ENCODE data around the gene GALNT7. TPM values are rescaled to one million over a fixed set of nuclear protein-coding genes. Genes with fewer than 3 reads are reported as not detected.
A peak's percentile ranks its signal among the peaks of the same experiment; 100 is the strongest.

The GALNT7 gene
- total RNA-seq, 1 experiment from 2014 or later, result 16.8 TPM

- CTCF ChIA-PET, result interaction anchor here (2.6 kb wide), 1 partner anchor 245 kb away, joined by 25 read pairs; no protein-coding TSS in a partner anchor
- Histone ChIP-seq H3K4me3 (ENCODE audit: low read depth, low read length) (no peak overlapping the region), H3K9me3 (no peaks in the 10 kb centered on the region), H3K36me3 (ENCODE audit: control insufficient read depth, insufficient read depth, low read length) (no peaks in the 10 kb centered on the region), H3K27me3 (replicated peaks; ENCODE audit: control insufficient read depth, insufficient read depth, low read length) (no peaks in the 10 kb centered on the region), H3K4me1 (0 out of 2 replicates have a peak, but pooled peaks cover 2% of the 10 kb centered on the region)
- TF ChIP-seq CTCF (IDR thresholded peaks at IDR 0.05; ENCODE audit: insufficient read depth in 1 of 2, low read depth in 1 of 2, low read length in 1 of 2, severe bottlenecking in 1 of 2, unreplicated experiment in 1 of 2), result no peak
- Mint-ChIP-seq H3K4me3 (ENCODE audit: unreplicated experiment) (no peak overlapping the region), H3K9me3 (ENCODE audit: unreplicated experiment) (no peaks in the 10 kb centered on the region), H3K36me3 (ENCODE audit: insufficient read depth, unreplicated experiment) (no peaks in the 10 kb centered on the region), H3K27ac (ENCODE audit: unreplicated experiment) (no peak overlapping the region), H3K4me1 (ENCODE audit: low read depth, unreplicated experiment) (no peaks in the 10 kb centered on the region), H3K27me3 (ENCODE audit: insufficient read depth, unreplicated experiment) (no peaks in the 10 kb centered on the region)
- POLR2A ChIA-PET, result no interaction called here
- no peak for DNase-seq
- no TSS peak for BruUV-seq (replicated peaks)
- intact Hi-C loops (cut with micrococcal nuclease; ENCODE audit: unreplicated experiment), result loop anchor here (2.0 kb wide), 1 partner anchor 42 kb away; no protein-coding TSS in a partner anchor
These were observed 90.3 kb downstream of the GALNT7 start for GRCh38 chr4:173258866-173259265.

GRCh38 chr4:173259310-173259709, 90.7 kb downstream of the GALNT7 start:
- intact Hi-C loops (cut with micrococcal nuclease; ENCODE audit: unreplicated experiment), result loop anchor here (2.0 kb wide), 1 partner anchor 41 kb away; no protein-coding TSS in a partner anchor
- CTCF ChIA-PET, result no interaction called here
- H3K27ac Mint-ChIP-seq (ENCODE audit: unreplicated experiment), result no peak overlapping the region

GRCh38 chr4:173261052-173261451, 92.4 kb downstream of the GALNT7 start:
- Mint-ChIP-seq H3K27me3 (ENCODE audit: insufficient read depth, unreplicated experiment) (no peaks in the 10 kb centered on the region), H3K36me3 (ENCODE audit: insufficient read depth, unreplicated experiment) (no peaks in the 10 kb centered on the region), H3K9me3 (ENCODE audit: unreplicated experiment) (no peaks in the 10 kb centered on the region), H3K27ac (ENCODE audit: unreplicated experiment) (no peak overlapping the region), H3K4me1 (ENCODE audit: low read depth, unreplicated experiment) (peaks cover 7% of the 10 kb centered on the region), H3K4me3 (ENCODE audit: unreplicated experiment) (no peak overlapping the region)
- ChIA-PET POLR2A (no interaction called here), CTCF (interaction anchor here (1.1 kb wide), 1 partner anchor 248 kb away, joined by 4 read pairs; no protein-coding TSS in a partner anchor)
- TF ChIP-seq CTCF (IDR thresholded peaks at IDR 0.05; ENCODE audit: insufficient read depth in 1 of 2, low read depth in 1 of 2, low read length in 1 of 2, severe bottlenecking in 1 of 2, unreplicated experiment in 1 of 2), result no peak
- intact Hi-C loops (cut with micrococcal nuclease; ENCODE audit: unreplicated experiment), result no loop called here
- H3K36me3 ChIP-seq (ENCODE audit: control insufficient read depth, insufficient read depth, low read length), result no peaks in the 10 kb centered on the region
- no peaks in the 10 kb centered on the region for H3K9me3 ChIP-seq
- 0 out of 2 replicates have a peak, but pooled peaks cover 6% of the 10 kb centered on the region for H3K4me1 ChIP-seq
- H3K27me3 ChIP-seq (replicated peaks; ENCODE audit: control insufficient read depth, insufficient read depth, low read length), result no peaks in the 10 kb centered on the region
- no peak for DNase-seq
- H3K4me3 ChIP-seq (ENCODE audit: low read depth, low read length), result no peak overlapping the region
- no TSS peak for BruUV-seq (replicated peaks)

More at GRCh38 chr4:173259310-173259709, 90.7 kb downstream of the GALNT7 start:
- Mint-ChIP-seq H3K9me3 (ENCODE audit: unreplicated experiment) (no peaks in the 10 kb centered on the region), H3K4me1 (ENCODE audit: low read depth, unreplicated experiment) (peaks cover 4% of the 10 kb centered on the region), H3K4me3 (ENCODE audit: unreplicated experiment) (no peak overlapping the region), H3K27me3 (ENCODE audit: insufficient read depth, unreplicated experiment) (no peaks in the 10 kb centered on the region), H3K36me3 (ENCODE audit: insufficient read depth, unreplicated experiment) (no peaks in the 10 kb centered on the region)
- DNase-seq, result no peak
- no peaks in the 10 kb centered on the region for H3K27me3 ChIP-seq (replicated peaks; ENCODE audit: control insufficient read depth, insufficient read depth, low read length)
- H3K4me1 ChIP-seq, result 0 out of 2 replicates have a peak, but pooled peaks cover 6% of the 10 kb centered on the region
- no peaks in the 10 kb centered on the region for H3K36me3 ChIP-seq (ENCODE audit: control insufficient read depth, insufficient read depth, low read length)
- no peak overlapping the region for H3K4me3 ChIP-seq (ENCODE audit: low read depth, low read length)
- no peaks in the 10 kb centered on the region for H3K9me3 ChIP-seq
- POLR2A ChIA-PET, result no interaction called here
- TF ChIP-seq CTCF (IDR thresholded peaks at IDR 0.05; ENCODE audit: insufficient read depth in 1 of 2, low read depth in 1 of 2, low read length in 1 of 2, severe bottlenecking in 1 of 2, unreplicated experiment in 1 of 2), result peak in 1 of 2 experiments; percentile 8
- BruUV-seq (replicated peaks), result no TSS peak

Data from Caco-2 (cell line).